Measurements from ENCODE around the gene SLC35C1.

- TF ChIP-seq CTCF (IDR thresholded peaks at IDR 0.05) (no peak), POLR2A (IDR thresholded peaks at IDR 0.05) (no peak)
Measured at GRCh38 chr11:45800261-45800660, 4.7 kb upstream of the SLC35C1 start.

Data from lower leg skin (tissue), 3 donors.